RPMI8226 (cell line): ENCODE data around the gene LPAR5.
"Not testable (repeated sequence)": the region's sequence is repeated elsewhere in the genome, so short reads cannot be mapped to it uniquely, and the experiment has no call there.

ENCODE experiments used
- DNase-seq: peaks from one replicate; pipeline ENCODE4 v3.0.0-alpha.2; 2015

The LPAR5 gene

DNA sequence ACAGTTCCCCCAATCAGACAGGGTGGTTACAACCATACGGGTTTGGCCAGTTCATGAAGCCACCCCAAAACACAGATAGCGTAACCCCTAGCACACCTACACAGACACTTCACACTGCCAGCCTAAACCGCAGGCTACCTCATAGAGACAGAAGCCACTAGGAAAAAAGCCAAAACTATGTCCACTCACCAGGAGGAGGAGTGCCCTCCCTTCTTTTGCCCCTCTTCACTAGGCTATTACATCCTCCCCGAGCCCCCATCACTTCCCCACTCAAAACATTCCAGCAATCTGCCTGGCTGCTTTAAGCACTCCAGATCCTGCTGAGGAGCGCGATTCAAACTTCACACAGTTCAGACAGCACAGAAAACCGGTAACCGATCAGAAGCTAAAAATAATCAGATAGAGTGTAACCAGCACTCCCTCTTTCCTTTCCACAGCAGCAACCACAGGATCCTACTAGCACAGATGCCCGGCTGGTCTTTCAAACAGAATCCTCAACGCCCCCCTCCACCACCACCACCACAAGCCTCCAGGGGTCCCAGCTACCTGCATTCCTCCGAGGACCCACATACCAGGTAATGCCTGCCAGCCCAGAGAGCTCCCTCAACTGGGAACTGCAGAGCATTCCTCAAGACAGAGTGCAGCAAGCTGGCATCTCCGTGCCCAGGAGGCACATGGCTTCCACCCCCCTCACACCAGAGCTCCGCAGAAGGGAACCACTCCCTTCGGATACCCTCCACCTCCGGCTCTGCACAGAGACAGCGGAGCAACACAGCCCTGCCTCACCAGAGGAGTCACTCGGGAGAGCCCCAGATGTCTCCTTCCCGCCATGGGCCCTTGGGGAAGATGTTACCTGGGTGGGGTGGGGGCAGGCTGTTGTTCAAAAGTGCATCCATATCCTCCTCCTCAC, 30.1 kb downstream of the LPAR5 start:
- peak; percentile 56 for DNase-seq

DNA sequence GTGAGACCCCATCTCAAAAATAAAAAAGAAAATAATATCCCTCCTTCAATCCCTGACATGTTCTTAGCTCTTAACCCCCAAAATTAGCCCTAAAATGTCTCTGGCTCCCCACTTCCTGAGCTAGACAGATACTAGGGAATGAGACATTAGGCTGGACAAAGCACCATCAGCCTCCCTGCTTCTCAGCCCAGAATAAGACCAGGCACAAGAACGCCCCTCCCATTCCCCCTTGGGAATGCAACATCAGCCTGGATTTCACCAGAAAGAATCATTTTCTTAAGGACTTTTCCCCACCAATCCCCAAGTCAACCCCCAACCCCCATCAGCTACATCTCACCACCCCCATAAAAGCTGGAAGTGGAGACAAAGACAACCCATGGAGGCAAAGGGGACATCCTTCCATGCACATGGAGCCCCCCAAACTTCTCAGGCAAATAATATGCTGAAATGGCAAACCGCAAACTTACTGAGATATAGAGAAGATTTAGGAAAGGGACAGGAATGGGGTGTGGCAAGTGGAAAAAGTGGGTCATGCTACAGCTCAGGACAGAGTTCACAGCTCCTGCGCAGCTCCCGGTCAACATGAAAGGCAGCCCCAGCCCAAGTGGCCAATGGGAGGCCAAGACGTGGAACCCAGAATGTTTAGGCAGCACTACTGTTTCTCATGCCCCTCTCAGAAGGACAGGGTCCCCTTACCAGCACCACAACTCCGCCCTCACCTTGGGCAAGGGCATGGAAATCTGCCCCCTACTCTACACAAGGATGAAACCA, 31.3 kb downstream of the LPAR5 start:
- DNase-seq = no peak

DNA sequence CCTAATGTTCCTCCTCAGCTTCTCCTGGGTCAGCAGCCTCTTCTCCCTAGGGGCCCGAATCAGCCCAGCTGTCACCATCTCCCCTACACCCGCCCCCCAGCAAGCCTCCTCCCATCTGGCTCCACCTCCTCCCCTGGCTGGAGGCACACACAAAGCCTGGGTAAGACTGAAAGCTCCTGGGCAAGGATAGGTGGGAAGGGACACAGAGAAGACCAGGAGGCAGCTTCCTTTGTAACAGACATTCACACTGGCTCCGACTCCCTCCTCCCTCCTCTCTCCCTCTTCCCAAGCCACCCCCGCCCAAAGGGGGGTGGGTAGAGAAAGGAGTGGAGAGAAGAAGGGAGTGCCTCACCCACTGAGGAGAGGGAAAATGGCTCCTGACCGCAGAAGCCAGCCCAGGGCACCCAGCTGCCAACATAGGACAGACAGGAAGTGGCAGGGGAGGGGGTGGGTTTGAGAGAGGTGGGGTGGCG, 32.6 kb downstream of the LPAR5 start:
- peak; percentile 40 for DNase-seq

DNA sequence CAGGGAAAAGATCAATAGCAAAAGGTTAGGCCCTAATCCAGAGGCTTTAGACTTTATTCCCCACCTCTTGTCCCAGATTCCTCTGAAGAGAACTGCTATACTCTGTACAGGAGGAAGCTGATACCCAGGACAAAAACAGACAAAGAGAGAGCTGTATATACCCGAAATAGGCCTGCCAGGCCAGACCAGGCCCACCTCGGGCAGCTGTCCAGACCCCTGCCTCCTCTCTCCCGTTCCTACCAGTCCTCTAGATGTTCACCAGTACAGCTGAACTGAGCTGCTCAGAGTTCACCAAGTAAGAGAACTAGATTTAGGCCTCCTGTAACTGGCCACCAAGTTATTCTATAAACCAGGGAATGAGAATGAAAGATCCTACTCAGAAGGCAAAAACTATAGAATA, 33.2 kb downstream of the LPAR5 start:
- no peak for DNase-seq

DNA sequence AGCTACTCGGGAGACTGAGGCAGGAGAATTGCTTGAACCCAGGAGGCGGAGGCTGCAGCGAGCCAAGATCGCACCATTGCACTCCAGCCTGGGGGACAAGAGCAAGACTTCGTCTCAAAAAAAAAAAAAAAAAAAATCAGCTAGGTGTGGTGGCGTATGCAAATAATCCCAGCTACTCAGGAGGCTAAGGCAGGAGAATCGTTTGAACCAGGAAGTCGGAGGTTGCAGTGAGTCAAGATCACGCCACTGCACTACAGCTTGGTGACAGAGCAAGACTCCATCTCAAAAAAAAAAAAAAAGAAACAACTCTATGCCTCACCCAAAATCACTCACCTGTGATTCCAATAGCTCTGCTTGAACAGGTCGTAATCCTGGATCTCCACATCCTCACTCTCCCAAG, 40.1 kb downstream of the LPAR5 start:
- DNase-seq = not testable (repeated sequence)

DNA sequence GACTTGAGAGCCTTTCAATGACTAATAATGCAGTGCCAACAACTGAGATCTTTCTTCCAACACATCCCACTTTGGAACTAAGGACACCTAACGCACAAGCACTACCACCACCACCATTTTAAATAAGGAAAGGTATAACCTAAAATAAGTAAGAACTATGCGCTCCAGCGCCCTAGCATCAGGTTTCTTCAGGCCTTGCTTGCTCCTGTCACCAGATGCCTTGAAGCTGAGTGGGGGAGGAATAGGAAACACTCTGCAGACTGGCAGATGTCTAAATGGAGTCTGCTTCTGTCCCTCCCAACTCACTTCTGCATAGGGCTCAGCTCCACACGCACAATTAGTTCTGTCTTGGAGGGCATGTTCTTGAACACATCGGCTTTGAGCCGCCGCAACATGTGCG, 43.7 kb downstream of the LPAR5 start:
- DNase-seq = no peak

DNA sequence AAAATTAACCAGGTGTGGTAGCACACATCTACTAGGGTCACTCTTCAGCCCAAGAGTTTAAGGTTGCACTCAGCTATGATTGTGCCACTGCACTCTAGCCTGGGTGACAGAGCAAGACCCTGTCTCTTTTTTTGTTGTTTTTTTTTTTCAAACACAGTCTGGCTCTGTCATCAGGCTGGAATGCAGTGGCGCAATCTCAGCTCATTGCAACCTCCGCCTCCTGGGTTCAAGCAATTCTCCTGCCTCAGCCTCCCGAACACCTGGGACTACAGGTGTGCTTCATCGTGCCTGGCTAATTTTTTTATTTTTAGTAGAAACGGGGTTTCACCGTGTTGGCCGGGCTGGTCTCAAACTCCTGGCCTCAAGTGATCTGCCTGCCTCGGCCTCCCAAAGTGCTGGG, 49.2 kb downstream of the LPAR5 start:
- DNase-seq = not testable (repeated sequence)

DNA sequence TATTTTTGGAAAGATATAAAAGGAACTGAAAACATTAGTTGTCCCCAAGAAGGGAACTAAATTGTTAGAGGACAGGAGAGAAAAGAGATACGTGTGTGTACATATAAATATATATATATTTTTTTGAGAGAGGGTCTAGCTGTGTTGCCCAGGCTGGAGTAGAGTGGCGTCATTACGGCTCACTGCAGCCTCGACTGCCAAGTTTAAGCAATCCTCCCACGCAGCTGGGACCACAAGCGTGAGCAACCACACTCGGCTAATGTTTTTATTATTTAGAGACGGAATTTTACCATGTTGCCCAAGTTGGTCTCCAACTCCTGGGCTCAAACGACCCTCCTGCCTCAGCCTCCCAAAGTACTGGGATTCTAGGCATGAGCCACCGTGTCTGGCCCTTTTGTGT, 51.5 kb downstream of the LPAR5 start:
- DNase-seq = no peak

DNA sequence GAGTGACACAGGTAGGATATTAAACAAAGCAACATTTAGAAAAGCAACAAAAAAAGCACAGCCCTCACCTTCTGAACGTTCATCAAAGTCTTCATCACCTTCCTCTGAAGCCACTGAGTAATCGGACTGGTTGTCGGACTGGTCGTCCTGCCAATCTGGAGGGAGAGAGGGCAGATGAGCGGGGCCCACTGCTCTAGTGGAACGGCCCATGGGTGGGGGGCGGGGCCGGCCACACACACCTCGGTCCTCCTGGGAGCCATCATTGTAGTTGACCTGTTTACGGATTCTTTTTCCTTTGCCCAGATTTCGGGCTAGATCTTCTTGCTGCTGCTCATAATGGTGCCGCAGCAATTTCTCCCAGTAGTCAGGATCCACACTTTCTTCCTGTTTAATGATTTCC, 52.8 kb downstream of the LPAR5 start:
- DNase-seq = no peak

DNA sequence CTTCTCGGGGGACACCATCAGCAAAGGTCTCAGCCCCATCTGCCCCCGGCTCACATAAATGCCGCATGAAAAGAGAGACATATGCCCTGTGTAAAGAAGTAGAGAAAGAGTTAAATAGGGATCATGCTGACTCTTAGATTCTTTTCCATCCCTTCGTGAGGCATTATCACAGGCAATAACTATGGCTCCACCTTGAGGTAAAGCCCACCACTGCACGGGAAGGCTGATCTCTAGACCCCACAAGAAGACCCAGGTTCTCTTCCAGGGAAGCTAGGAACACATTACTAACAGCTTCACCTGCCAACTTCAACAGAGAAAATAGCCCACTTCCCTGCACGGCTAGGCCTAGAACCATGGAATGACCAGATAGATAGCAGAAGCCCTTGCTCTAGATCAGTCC, 53.6 kb downstream of the LPAR5 start:
- DNase-seq = no peak

DNA sequence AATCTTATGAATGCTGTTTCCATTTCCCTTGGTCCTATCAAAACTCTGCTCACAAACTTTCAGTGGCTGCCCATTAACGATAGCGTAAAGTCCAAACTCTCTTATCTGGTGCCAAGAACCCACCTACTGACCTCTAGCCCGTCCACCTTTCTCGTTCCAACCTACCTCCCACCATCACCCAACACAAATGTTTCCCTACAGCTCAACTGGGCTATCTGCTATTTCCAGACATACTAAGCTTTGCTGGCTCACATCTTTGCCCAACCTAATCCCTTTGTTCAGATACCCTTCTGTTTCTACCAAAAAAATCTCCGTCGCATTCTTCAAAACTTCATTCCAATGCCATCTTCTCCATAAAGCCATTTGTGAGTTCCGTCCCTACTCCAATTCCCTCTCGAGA, 60.1 kb downstream of the LPAR5 start:
- DNase-seq = no peak

DNA sequence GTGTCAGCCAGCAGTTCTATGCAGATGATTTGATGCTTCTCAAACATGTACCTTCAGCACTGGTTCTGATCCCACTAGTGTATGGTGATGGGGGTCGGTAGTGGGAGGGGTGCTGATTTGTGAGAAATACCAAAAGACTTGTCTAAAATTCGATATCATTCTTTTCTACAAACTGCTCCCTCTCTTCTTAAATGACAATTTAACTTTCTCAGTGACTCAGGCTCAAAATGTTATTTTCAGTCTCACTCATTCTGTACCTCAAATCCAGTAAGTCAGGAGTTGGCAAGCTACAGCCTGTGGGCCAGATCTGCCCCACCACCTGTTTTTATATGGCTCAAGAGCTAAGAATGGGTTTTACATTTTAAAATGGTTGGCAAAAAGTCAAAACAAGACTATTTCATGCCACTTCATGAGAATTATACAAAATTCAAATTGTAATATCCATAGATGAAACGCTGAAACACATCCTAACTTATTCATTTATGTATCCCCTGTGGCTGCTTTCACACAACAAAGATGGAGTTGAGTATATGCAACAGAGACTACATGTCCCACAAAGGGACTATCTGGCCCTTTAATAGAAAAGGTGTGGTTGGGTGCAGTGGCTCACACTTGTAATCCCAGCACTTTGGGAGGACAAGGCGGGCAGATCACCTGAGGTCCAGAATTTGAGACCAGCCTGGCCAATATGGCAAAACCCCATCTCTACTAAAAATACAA, 61.0 kb downstream of the LPAR5 start:
- no peak for DNase-seq

DNA sequence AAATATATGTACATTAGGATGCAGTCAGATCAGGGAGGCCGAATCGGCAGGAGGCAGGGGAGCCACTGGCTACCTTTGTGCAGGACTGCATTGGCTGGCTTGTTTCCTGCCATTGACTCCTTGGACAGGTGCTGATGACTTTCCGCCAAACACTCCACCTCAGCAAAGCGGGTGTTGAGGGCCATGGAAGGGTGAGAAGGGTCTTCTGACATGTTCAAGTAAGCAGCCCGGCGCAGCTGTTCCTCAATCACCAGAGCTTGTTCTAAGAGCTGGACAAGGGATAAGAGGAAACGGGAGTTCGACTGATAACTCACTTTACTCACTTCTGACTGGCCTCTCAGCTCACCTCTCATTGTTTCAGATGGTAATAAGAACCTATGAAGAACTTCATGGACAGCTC, 62.8 kb downstream of the LPAR5 start:
- no peak for DNase-seq

DNA sequence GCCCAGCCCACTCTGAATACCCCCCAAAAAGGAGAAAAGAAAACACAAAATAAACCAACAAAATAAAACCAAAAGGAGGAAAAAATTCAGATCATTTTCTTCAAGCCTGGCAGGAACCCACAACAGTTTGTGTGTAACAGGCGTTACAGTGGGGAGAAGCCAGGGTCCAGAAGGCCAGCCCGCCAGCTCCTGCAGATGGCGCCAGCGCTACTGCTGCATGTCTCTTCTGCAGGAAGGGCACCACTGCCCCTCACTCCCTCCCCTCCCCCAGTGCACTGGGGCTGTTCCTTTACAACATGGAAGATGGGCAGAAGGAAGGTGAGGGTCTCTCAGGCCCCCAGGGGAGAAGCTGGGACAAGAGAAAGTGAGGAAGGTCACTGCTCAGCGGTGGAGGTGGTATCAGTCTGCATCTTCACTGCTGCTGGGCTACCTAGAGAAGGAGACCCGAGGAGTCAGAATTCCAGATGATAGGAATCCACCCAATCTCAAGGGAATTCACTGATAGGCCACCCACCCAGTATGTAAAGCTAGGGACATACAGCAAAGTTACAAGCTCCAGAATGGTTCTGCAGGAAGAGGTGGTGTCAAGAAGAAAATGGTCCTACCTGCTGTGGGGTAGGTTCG, 65.4 kb downstream of the LPAR5 start:
- DNase-seq = peak; percentile 62

DNA sequence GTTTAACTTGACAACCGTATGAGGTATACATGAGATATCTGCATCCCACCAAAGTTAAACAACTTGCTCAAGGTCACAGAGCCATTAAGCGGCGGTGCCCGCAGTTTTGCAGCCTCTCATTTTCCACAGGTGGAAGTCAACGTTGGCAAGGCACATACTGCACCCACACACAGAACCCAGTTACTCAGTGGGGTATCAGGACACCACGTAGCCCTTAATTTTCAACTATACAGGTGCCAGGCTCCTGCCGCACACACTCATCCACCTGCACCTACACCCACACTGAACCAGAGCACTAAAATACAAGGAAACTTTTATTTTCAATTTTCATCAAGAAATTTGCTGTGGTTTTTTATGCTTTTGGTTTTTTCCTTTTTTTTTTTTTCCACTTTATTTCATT, 66.0 kb downstream of the LPAR5 start:
- no peak for DNase-seq

DNA sequence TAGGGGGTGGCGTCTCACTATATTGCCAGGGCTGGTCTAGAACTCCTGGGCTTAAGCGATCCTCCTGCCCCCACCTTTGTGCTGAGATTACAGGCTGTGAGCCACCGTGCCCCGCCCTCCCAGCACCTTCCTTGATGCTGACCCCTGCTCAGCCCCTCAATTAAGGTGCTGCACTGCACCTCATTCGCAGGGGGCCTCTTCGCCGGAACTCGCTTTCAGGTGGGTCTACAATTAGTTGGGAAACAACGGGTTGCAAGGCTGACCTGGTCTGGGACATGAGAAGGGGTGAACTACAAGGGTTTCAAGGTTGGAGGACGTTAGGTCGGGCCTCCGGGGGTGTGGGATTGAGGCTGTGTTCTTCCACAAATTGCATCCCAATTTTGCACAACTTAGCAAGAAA, 66.4 kb downstream of the LPAR5 start:
- no peak for DNase-seq
